WTC11 (cell line): Measurements from ENCODE around the gene AVL9. TPM values are rescaled to one million over a fixed set of nuclear protein-coding genes. Genes with fewer than 3 reads are reported as not detected.

ENCODE experiments used
- ATAC-seq: fragments of 200-7000 bp; cut with Tn5 transposase; 2 replicates; pipeline ENCODE4 v1.10.0; 2021; ENCODE audit warnings: mild to moderate bottlenecking, moderate library complexity
- CTCF ChIA-PET: fragments of 300-600 bp; sonication (Branson Sonifier 250); formaldehyde crosslinking; loops from one replicate; lab custom pipeline; 2021; ENCODE audit warnings: antibody characterized with exemption; lab: Charles Lee
- POLR2A ChIA-PET: fragments of 350-600 bp; sonication (Branson Sonifier 250); formaldehyde crosslinking; loops from one replicate; lab custom pipeline; 2021; ENCODE audit warnings: antibody characterized with exemption; lab: Charles Lee
- DNase-seq: peaks from one replicate; pipeline ENCODE4 v3.0.0; 2021; ENCODE audit warnings: low spot score
- H3K27ac Mint-ChIP-seq: 2 replicates; pipeline ENCODE4 v1.8.0; 2021; ENCODE audit warnings: mixed read lengths
- H3K27me3 Mint-ChIP-seq: 2 replicates; pipeline ENCODE4 v1.8.0; 2021; ENCODE audit warnings: low read depth, mild to moderate bottlenecking, moderate library complexity, mixed read lengths
- H3K36me3 Mint-ChIP-seq: 2 replicates; pipeline ENCODE4 v1.8.0; 2021; ENCODE audit warnings: mixed read lengths
- H3K4me1 Mint-ChIP-seq: 2 replicates; pipeline ENCODE4 v1.8.0; 2022; ENCODE audit warnings: mixed read lengths
- H3K4me3 Mint-ChIP-seq: 2 replicates; pipeline ENCODE4 v1.8.0; 2021; ENCODE audit warnings: mild to moderate bottlenecking, moderate library complexity, mixed read lengths
- H3K9me3 Mint-ChIP-seq: 2 replicates; pipeline ENCODE4 v1.8.0; 2021; ENCODE audit warnings: mixed read lengths
- CREB1 ChIP-seq: sonication (generic); formaldehyde crosslinking; IDR thresholded peaks from 2 replicates; pipeline ENCODE4 v1.8.0; 2023; ENCODE audit warnings: mild to moderate bottlenecking, missing genetic modification reagents
- CREM ChIP-seq: sonication (generic); formaldehyde crosslinking; IDR thresholded peaks from 2 replicates; pipeline ENCODE4 v1.8.1; 2022; ENCODE audit warnings: mild to moderate bottlenecking, missing genetic modification reagents, moderate library complexity
- E2F1 ChIP-seq: sonication (generic); formaldehyde crosslinking; IDR thresholded peaks from 2 replicates; pipeline ENCODE4 v1.8.0; 2022; ENCODE audit warnings: mild to moderate bottlenecking, missing genetic modification reagents
- ETV6 ChIP-seq: sonication (generic); formaldehyde crosslinking; IDR thresholded peaks from 2 replicates; pipeline ENCODE4 v1.8.1; 2022; ENCODE audit warnings: mild to moderate bottlenecking, missing genetic modification reagents
- GABPB1 ChIP-seq: sonication (generic); formaldehyde crosslinking; IDR thresholded peaks from 2 replicates; pipeline ENCODE4 v1.8.1; 2023; ENCODE audit warnings: mild to moderate bottlenecking, missing genetic modification reagents
- GRHL2 ChIP-seq: fragments of 250-450 bp; sonication (Bioruptor Pico); IDR thresholded peaks from 2 replicates; pipeline ENCODE4 v1.8.0; 2022; ENCODE audit warnings: mild to moderate bottlenecking, moderate library complexity; ENCODE audit not compliant: insufficient replicate concordance, severe bottlenecking
- HMGXB4 ChIP-seq: sonication (generic); formaldehyde crosslinking; IDR thresholded peaks from 2 replicates; pipeline ENCODE4 v1.8.1; 2023; ENCODE audit warnings: mild to moderate bottlenecking, moderate library complexity, missing genetic modification reagents
- NFE2L1 ChIP-seq: sonication (generic); formaldehyde crosslinking; IDR thresholded peaks from 2 replicates; pipeline ENCODE4 v1.8.1; 2023; ENCODE audit warnings: missing genetic modification reagents
- NR2C2 ChIP-seq: sonication (generic); formaldehyde crosslinking; IDR thresholded peaks from 2 replicates; pipeline ENCODE4 v1.8.0; 2022; ENCODE audit warnings: mild to moderate bottlenecking, missing genetic modification reagents
- NR3C1 ChIP-seq: sonication (generic); formaldehyde crosslinking; conservative IDR thresholded peaks from 2 replicates; pipeline ENCODE4 v1.8.1; 2023; ENCODE audit warnings: low read depth, mild to moderate bottlenecking, missing genetic modification reagents
- SP1 ChIP-seq: sonication (generic); formaldehyde crosslinking; conservative IDR thresholded peaks from 2 replicates; pipeline ENCODE4 v1.8.1; 2022; ENCODE audit warnings: missing genetic modification reagents
- TEAD1 ChIP-seq: sonication (generic); formaldehyde crosslinking; IDR thresholded peaks from 2 replicates; pipeline ENCODE4 v1.8.0; 2022; ENCODE audit warnings: mild to moderate bottlenecking, missing genetic modification reagents
- USF1 ChIP-seq: sonication (generic); formaldehyde crosslinking; IDR thresholded peaks from 2 replicates; pipeline ENCODE4 v1.8.0; 2022; ENCODE audit warnings: mild to moderate bottlenecking, missing genetic modification reagents
- USF2 ChIP-seq: sonication (generic); formaldehyde crosslinking; IDR thresholded peaks from 2 replicates; pipeline ENCODE4 v1.8.1; 2023; ENCODE audit warnings: mild to moderate bottlenecking, missing genetic modification reagents, moderate library complexity
- ZNF219 ChIP-seq: sonication (generic); formaldehyde crosslinking; IDR thresholded peaks from 2 replicates; pipeline ENCODE4 v1.8.0; 2023; ENCODE audit warnings: missing genetic modification reagents, mild to moderate bottlenecking, borderline replicate concordance
- ZNF232 ChIP-seq: sonication (generic); formaldehyde crosslinking; IDR thresholded peaks from 2 replicates; pipeline ENCODE4 v1.8.0; 2022; ENCODE audit warnings: mild to moderate bottlenecking, missing genetic modification reagents
- ZNF281 ChIP-seq: sonication (generic); formaldehyde crosslinking; IDR thresholded peaks from 2 replicates; pipeline ENCODE4 v1.8.0; 2023; ENCODE audit warnings: mild to moderate bottlenecking, missing genetic modification reagents
- ZNF416 ChIP-seq: fragments of 250-450 bp; sonication (Bioruptor Pico); IDR thresholded peaks from 2 replicates; pipeline ENCODE4 v1.9.0; 2021; ENCODE audit warnings: mild to moderate bottlenecking, inconsistent platforms
- total RNA-seq: library from RNA; stranded (reverse); gene quantifications from 3 replicates; pipeline ENCODE4 v1.2.3, GENCODE V29; 2021
- TF ChIP-seq, protein P1 (sequence below): sonication (generic); formaldehyde crosslinking; IDR thresholded peaks from 2 replicates; pipeline ENCODE4 v1.8.0; 2023; ENCODE audit warnings: missing genetic modification reagents, mild to moderate bottlenecking, borderline replicate concordance
- TF ChIP-seq, protein P2 (sequence below): sonication (generic); formaldehyde crosslinking; IDR thresholded peaks from 2 replicates; pipeline ENCODE4 v1.8.1; 2023; ENCODE audit warnings: mild to moderate bottlenecking, missing genetic modification reagents, moderate library complexity
- TF ChIP-seq, protein P3 (sequence below): sonication (generic); formaldehyde crosslinking; IDR thresholded peaks from 2 replicates; pipeline ENCODE4 v1.8.0; 2022; ENCODE audit warnings: mild to moderate bottlenecking, missing genetic modification reagents
- TF ChIP-seq, protein P4 (sequence below): sonication (generic); formaldehyde crosslinking; IDR thresholded peaks from 2 replicates; pipeline ENCODE4 v1.8.1; 2023; ENCODE audit warnings: mild to moderate bottlenecking, missing genetic modification reagents

Gene AVL9
- total RNA-seq, 1 experiment from 2014 or later: 55.6 TPM

GRCh38 chr7:32490127-32490796 is 5.0 kb upstream of the AVL9 start, which contains the start of gene LSM5:
LSM5 (minus strand) TSS chr7:32490380; CDS start chr7:32490365, 15 bp downstream.
- Mint-ChIP-seq H3K4me3 (peak within 1 kb of the TSS; percentile 96), H3K9me3 (no peaks in the 10 kb centered on the region), H3K27me3 (no peaks in the 10 kb centered on the region), H3K36me3 (peaks cover 28% of the 10 kb centered on the region), H3K4me1 (peaks cover 12% of the 10 kb centered on the region), H3K27ac (peak within 1 kb of the TSS; percentile 93)
- ATAC-seq (peak; percentile 75), DNase-seq (peak; percentile 84)
- CTCF ChIA-PET: interaction anchor here (1.0 to 1.3 kb wide), 2 partner anchors 11 to 112 kb away, joined by 3 to 6 read pairs; no protein-coding TSS in a partner anchor
- POLR2A ChIA-PET: no interaction called here
- peak; percentile 90 for TF ChIP-seq ETV6
- peak; percentile 68; the same call in 1 of the 2 replicates for TF ChIP-seq CREB1 (CRISPR knock-in tag)
- peak; percentile 34; the same call in 1 of the 2 replicates for TF ChIP-seq USF2
- peak; percentile 64 for TF ChIP-seq CREM (CRISPR knock-in tag)
- peak; percentile 91; the same call in 1 of the 2 replicates for TF ChIP-seq TEAD1
- TF ChIP-seq GRHL2 (CRISPR knock-in tag): no peak
- TF ChIP-seq ZNF281 (CRISPR knock-in tag): peak; percentile 76
- no peak; the same call in 1 of the 2 replicates for TF ChIP-seq NR2C2 (CRISPR knock-in tag)
- TF ChIP-seq, protein P1, sequence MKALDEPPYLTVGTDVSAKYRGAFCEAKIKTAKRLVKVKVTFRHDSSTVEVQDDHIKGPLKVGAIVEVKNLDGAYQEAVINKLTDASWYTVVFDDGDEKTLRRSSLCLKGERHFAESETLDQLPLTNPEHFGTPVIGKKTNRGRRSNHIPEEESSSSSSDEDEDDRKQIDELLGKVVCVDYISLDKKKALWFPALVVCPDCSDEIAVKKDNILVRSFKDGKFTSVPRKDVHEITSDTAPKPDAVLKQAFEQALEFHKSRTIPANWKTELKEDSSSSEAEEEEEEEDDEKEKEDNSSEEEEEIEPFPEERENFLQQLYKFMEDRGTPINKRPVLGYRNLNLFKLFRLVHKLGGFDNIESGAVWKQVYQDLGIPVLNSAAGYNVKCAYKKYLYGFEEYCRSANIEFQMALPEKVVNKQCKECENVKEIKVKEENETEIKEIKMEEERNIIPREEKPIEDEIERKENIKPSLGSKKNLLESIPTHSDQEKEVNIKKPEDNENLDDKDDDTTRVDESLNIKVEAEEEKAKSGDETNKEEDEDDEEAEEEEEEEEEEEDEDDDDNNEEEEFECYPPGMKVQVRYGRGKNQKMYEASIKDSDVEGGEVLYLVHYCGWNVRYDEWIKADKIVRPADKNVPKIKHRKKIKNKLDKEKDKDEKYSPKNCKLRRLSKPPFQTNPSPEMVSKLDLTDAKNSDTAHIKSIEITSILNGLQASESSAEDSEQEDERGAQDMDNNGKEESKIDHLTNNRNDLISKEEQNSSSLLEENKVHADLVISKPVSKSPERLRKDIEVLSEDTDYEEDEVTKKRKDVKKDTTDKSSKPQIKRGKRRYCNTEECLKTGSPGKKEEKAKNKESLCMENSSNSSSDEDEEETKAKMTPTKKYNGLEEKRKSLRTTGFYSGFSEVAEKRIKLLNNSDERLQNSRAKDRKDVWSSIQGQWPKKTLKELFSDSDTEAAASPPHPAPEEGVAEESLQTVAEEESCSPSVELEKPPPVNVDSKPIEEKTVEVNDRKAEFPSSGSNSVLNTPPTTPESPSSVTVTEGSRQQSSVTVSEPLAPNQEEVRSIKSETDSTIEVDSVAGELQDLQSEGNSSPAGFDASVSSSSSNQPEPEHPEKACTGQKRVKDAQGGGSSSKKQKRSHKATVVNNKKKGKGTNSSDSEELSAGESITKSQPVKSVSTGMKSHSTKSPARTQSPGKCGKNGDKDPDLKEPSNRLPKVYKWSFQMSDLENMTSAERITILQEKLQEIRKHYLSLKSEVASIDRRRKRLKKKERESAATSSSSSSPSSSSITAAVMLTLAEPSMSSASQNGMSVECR (CRISPR knock-in tag): peak; percentile 76
- peak; percentile 75 for TF ChIP-seq SP1 (CRISPR knock-in tag)
- no peak for TF ChIP-seq NR3C1 (CRISPR knock-in tag)
- TF ChIP-seq, protein P2, sequence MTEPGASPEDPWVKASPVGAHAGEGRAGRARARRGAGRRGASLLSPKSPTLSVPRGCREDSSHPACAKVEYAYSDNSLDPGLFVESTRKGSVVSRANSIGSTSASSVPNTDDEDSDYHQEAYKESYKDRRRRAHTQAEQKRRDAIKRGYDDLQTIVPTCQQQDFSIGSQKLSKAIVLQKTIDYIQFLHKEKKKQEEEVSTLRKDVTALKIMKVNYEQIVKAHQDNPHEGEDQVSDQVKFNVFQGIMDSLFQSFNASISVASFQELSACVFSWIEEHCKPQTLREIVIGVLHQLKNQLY (CRISPR knock-in tag): 0 out of 2 replicates have a peak, but pooled peaks have one; percentile 51
- peak; percentile 46; the same call in 1 of the 2 replicates for TF ChIP-seq HMGXB4 (CRISPR knock-in tag)
- peak; percentile 51; the same call in 1 of the 2 replicates for TF ChIP-seq ZNF232 (CRISPR knock-in tag)
- TF ChIP-seq ZNF416 (CRISPR knock-in tag): 0 out of 2 replicates have a peak, but pooled peaks have one; percentile 34
- peak; percentile 77; the same call in 1 of the 2 replicates for TF ChIP-seq NFE2L1
- peak; percentile 40; the same call in 1 of the 2 replicates for TF ChIP-seq USF1 (CRISPR knock-in tag)
- TF ChIP-seq E2F1: peak; percentile 76; the same call in 1 of the 2 replicates
- TF ChIP-seq ZNF219: peak; percentile 62; the same call in 1 of the 2 replicates
- TF ChIP-seq GABPB1 (CRISPR knock-in tag): peak; percentile 86
- TF ChIP-seq, protein P3, sequence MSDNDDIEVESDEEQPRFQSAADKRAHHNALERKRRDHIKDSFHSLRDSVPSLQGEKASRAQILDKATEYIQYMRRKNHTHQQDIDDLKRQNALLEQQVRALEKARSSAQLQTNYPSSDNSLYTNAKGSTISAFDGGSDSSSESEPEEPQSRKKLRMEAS: peak; percentile 89
- TF ChIP-seq, protein P4, sequence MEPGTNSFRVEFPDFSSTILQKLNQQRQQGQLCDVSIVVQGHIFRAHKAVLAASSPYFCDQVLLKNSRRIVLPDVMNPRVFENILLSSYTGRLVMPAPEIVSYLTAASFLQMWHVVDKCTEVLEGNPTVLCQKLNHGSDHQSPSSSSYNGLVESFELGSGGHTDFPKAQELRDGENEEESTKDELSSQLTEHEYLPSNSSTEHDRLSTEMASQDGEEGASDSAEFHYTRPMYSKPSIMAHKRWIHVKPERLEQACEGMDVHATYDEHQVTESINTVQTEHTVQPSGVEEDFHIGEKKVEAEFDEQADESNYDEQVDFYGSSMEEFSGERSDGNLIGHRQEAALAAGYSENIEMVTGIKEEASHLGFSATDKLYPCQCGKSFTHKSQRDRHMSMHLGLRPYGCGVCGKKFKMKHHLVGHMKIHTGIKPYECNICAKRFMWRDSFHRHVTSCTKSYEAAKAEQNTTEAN (CRISPR knock-in tag): peak; percentile 77
